Activated CD8-positive, alpha-beta memory T cell treated with anti-CD3 and anti-CD28 coated beads, Interleukin-2, amount 50 U/mL, for 48 hours (primary cell): ENCODE results near the gene SPAG6.
A peak's percentile ranks its signal among the peaks of the same experiment; 100 is the strongest.

Experiments used
- DNase-seq: peaks from one replicate; pipeline ENCODE4 v3.0.0-alpha.2; 2020

SPAG6 gene

GRCh38 chr10:22322641-22323160 lies 22.6 kb upstream of the SPAG6 start:
- DNase-seq = no peak

- DNase-seq = no peak
Measured at GRCh38 chr10:22323538-22324305, 21.6 kb upstream of the SPAG6 start.

GRCh38 chr10:22324413-22324812 lies 20.9 kb upstream of the SPAG6 start:
- DNase-seq = no peak

- no peak for DNase-seq
Measured at GRCh38 chr10:22324893-22325271, 20.4 kb upstream of the SPAG6 start.

- DNase-seq = peak; percentile 80
Measured at GRCh38 chr10:22325272-22326144, 19.8 kb upstream of the SPAG6 start.

GRCh38 chr10:22326145-22326702 lies 19.1 kb upstream of the SPAG6 start:
- no peak for DNase-seq

- DNase-seq = no peak
Measured at GRCh38 chr10:22329150-22329549, 16.1 kb upstream of the SPAG6 start.

GRCh38 chr10:22332116-22332692 lies 13.1 kb upstream of the SPAG6 start:
- DNase-seq = no peak

GRCh38 chr10:22333167-22333974 lies 11.9 kb upstream of the SPAG6 start:
- DNase-seq = no peak

- DNase-seq = no peak
Measured at GRCh38 chr10:22333975-22334282, 11.4 kb upstream of the SPAG6 start.

- no peak for DNase-seq
Measured at GRCh38 chr10:22334414-22335172, 10.7 kb upstream of the SPAG6 start.

GRCh38 chr10:22335173-22335933 lies 9.9 kb upstream of the SPAG6 start:
- DNase-seq = peak; percentile 78

- DNase-seq = no peak
Measured at GRCh38 chr10:22338185-22338900, 7.0 kb upstream of the SPAG6 start.

GRCh38 chr10:22338931-22339330 lies 6.4 kb upstream of the SPAG6 start:
- no peak for DNase-seq

- DNase-seq = no peak
Measured at GRCh38 chr10:22339761-22340328, 5.5 kb upstream of the SPAG6 start.

- peak; percentile 78 for DNase-seq
Measured at GRCh38 chr10:22340329-22341189, 4.7 kb upstream of the SPAG6 start.

GRCh38 chr10:22341190-22341925 lies 3.9 kb upstream of the SPAG6 start:
- DNase-seq = no peak

GRCh38 chr10:22341926-22342196 lies 3.4 kb upstream of the SPAG6 start:
- DNase-seq = no peak
